ENCODE measurements around the gene FBXO44. TPM values are rescaled to one million over a fixed set of nuclear protein-coding genes. Genes with fewer than 3 reads are reported as not detected.

FBXO44 gene
- total and polyA plus RNA-seq, 8 donors = 12.1 to 21.1 (median 14.6) TPM

GRCh38 chr1:11651017-11651416, 3.7 kb upstream of the FBXO44 start:
- Histone ChIP-seq H3K27me3 (peaks cover 11 to 53% of the 10 kb centered on the region in 2 donors), H3K4me3 (peak overlapping the region in 1 of 2 donors; percentile 6), H3K4me1 (peaks cover 8 to 47% of the 10 kb centered on the region in 2 donors)

GRCh38 chr1:11652203-11652780, 2.4 kb upstream of the FBXO44 start:
- H3K9me3 ChIP-seq = no peaks in the 10 kb centered on the region
- H3K27ac ChIP-seq = no peak overlapping the region
- no peak overlapping the region for H3K4me3 ChIP-seq
- TF ChIP-seq CTCF (IDR thresholded peaks at IDR 0.05) = no peak
- no peaks in the 10 kb centered on the region for H3K36me3 ChIP-seq
- peaks cover 8 to 48% of the 10 kb centered on the region in 2 donors for H3K4me1 ChIP-seq
- DNase-seq (no peak), ATAC-seq (no peak)
- H3K27me3 ChIP-seq = peaks cover 11 to 53% of the 10 kb centered on the region in 2 donors
- intact Hi-C loops (cut with DNase I) = loop anchor here in 1 of 2 donors (5.0 kb wide), 1 partner anchor 70 kb away; no protein-coding TSS in a partner anchor

More at GRCh38 chr1:11651017-11651416, 3.7 kb upstream of the FBXO44 start:
- intact Hi-C loops (cut with DNase I) = loop anchor here in 1 of 2 donors (5.0 kb wide), 1 partner anchor 71 kb away; no protein-coding TSS in a partner anchor
- ATAC-seq (no peak), DNase-seq (no peak)
- H3K36me3 ChIP-seq = no peaks in the 10 kb centered on the region
- no peak for TF ChIP-seq CTCF (IDR thresholded peaks at IDR 0.05)
- no peaks in the 10 kb centered on the region for H3K9me3 ChIP-seq
- no peak overlapping the region for H3K27ac ChIP-seq

GRCh38 chr1:11653101-11653860, 1.4 kb upstream of the FBXO44 start:
- Histone ChIP-seq H3K4me1 (peaks cover 8 to 48% of the 10 kb centered on the region in 2 donors), H3K36me3 (no peaks in the 10 kb centered on the region), H3K27ac (no peak overlapping the region), H3K27me3 (peaks cover 11 to 51% of the 10 kb centered on the region in 2 donors), H3K4me3 (peak overlapping the region in 1 of 2 donors; percentile 57), H3K9me3 (no peaks in the 10 kb centered on the region)
- intact Hi-C loops (cut with DNase I) = loop anchor here in 1 of 2 donors (5.0 kb wide), 1 partner anchor 69 kb away; no protein-coding TSS in a partner anchor
- TF ChIP-seq CTCF (IDR thresholded peaks at IDR 0.05) = no peak
- DNase-seq (no peak), ATAC-seq (peak; percentile 25)

GRCh38 chr1:11653861-11654136, 878 bp upstream of the FBXO44 start:
- no peak for TF ChIP-seq CTCF (IDR thresholded peaks at IDR 0.05)
- Histone ChIP-seq H3K9me3 (no peaks in the 10 kb centered on the region), H3K27me3 (peaks cover 11 to 46% of the 10 kb centered on the region in 2 donors), H3K27ac (no peak overlapping the region), H3K4me3 (peak overlapping the region; percentile 57 to 64), H3K4me1 (peaks cover 8 to 45% of the 10 kb centered on the region in 2 donors), H3K36me3 (no peaks in the 10 kb centered on the region)
- ATAC-seq = no peak
- intact Hi-C loops (cut with DNase I) = loop anchor here in 1 of 2 donors (5.0 kb wide), 1 partner anchor 69 kb away; no protein-coding TSS in a partner anchor
- no peak for DNase-seq

Measured in left lung (tissue), 10 donors.